GM12892 (cell line): ENCODE measurements around the gene ABTB2.

Experiments used
- POLR2A ChIP-seq: IDR thresholded peaks from 2 replicates; pipeline ENCODE4 v1.6.1; 2011; ENCODE audit warnings: low read depth, low read length, control low read depth
- POLR2AphosphoS5 ChIP-seq: IDR thresholded peaks from 2 replicates; pipeline ENCODE4 v1.6.1; 2011; ENCODE audit warnings: low read depth, low read length, control low read depth
- TAF1 ChIP-seq: IDR thresholded peaks from 2 replicates; pipeline ENCODE4 v1.6.1; 2011; ENCODE audit warnings: low read depth, mild to moderate bottlenecking, control low read depth, low read length, borderline replicate concordance

DNA sequence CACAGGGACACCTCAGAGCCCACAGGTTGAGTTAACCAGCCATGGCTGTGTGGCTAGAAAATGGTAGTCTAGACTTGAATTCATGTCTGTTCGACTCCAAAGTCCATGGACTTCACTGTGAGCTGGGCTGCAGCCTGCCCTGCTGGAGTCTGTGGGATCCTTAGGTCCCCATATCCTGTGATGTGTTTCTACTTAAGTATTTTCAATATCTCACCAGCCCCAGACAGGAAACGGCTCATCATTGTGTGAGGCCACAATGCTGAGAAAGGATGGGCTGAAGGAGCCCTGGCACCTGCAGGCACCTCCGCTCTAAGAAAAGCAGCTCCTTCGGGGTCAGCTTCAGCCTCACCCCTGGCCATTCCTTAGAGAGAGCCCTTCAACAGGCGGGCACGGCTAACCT is 159.3 kb downstream of the ABTB2 start:
- TF ChIP-seq POLR2A: no peak
- no peak for TF ChIP-seq TAF1
- no peak for TF ChIP-seq POLR2AphosphoS5
